Endodermal cell (in vitro differentiated cells): ENCODE results near the gene AQP12A. TPM values are rescaled to one million over a fixed set of nuclear protein-coding genes. Genes with fewer than 3 reads are reported as not detected.
A peak's percentile ranks its signal among the peaks of the same experiment; 100 is the strongest.

Experiments used
- DNase-seq: peaks from one replicate; pipeline ENCODE4 v3.0.0-alpha.2; 2017
- H3K27ac ChIP-seq: 2 replicates; pipeline ENCODE4 v1.5.1; 2013; ENCODE audit warnings: mild to moderate bottlenecking, low read depth, low read length, moderate library complexity
- H3K27me3 ChIP-seq: 2 replicates; pipeline ENCODE4 v1.6.1; 2013; ENCODE audit warnings: mild to moderate bottlenecking, low read length, moderate library complexity; ENCODE audit not compliant: insufficient read depth, control insufficient read depth, poor library complexity, severe bottlenecking
- H3K36me3 ChIP-seq: 2 replicates; pipeline ENCODE4 v1.7.0; 2013; ENCODE audit warnings: mild to moderate bottlenecking, low read length, moderate library complexity; ENCODE audit not compliant: control insufficient read depth, insufficient read depth
- H3K4me1 ChIP-seq: one replicate; pipeline ENCODE4 v1.7.0; 2013; ENCODE audit warnings: low read length; ENCODE audit not compliant: control insufficient read depth, insufficient read depth
- H3K4me3 ChIP-seq: 2 replicates; pipeline ENCODE4 v1.5.1; 2013; ENCODE audit warnings: mild to moderate bottlenecking, low read length, moderate library complexity
- H3K9ac ChIP-seq: 2 replicates; pipeline ENCODE4 v1.6.1; 2013; ENCODE audit warnings: mild to moderate bottlenecking, low read length, moderate library complexity; ENCODE audit not compliant: poor library complexity, severe bottlenecking; ENCODE audit errors: extremely low read depth
- H3K9me3 ChIP-seq: 2 replicates; pipeline ENCODE4 v1.6.1; 2013; ENCODE audit warnings: mild to moderate bottlenecking, low read length, moderate library complexity; ENCODE audit not compliant: control insufficient read depth
- H3K27ac Mint-ChIP-seq: 2 replicates; pipeline ENCODE4 v1.8.0; 2020; ENCODE audit warnings: mixed read lengths
- H3K27me3 Mint-ChIP-seq: 2 replicates; pipeline ENCODE4 v1.8.0; 2021; ENCODE audit warnings: mild to moderate bottlenecking, mixed read lengths; ENCODE audit not compliant: insufficient read depth
- H3K36me3 Mint-ChIP-seq: 2 replicates; pipeline ENCODE4 v1.8.0; 2020; ENCODE audit warnings: low read depth, mixed read lengths
- H3K4me1 Mint-ChIP-seq: 2 replicates; pipeline ENCODE4 v1.8.0; 2020; ENCODE audit warnings: mixed read lengths
- H3K4me3 Mint-ChIP-seq: 2 replicates; pipeline ENCODE4 v1.8.0; 2020; ENCODE audit warnings: mild to moderate bottlenecking, moderate library complexity, mixed read lengths
- H3K9me3 Mint-ChIP-seq: 2 replicates; pipeline ENCODE4 v1.8.0; 2020; ENCODE audit warnings: mild to moderate bottlenecking, mixed read lengths
- WGBS, 2 experiments: methylation state at CpG; one replicate each; pipeline versions ENCODE4 v1.1.5 to v1.1.7; 2013; ENCODE audit warnings: missing lambda C conversion rate in 2 of 2, mixed read lengths in 1 of 2; ENCODE audit not compliant: insufficient coverage in 1 of 2, insufficient read length in 1 of 2; 5-methylcytosine and 5-hydroxymethylcytosine counted together
- total RNA-seq, 2 donors: library from RNA; stranded (reverse); fragmentation: NEBNext Ultra II Directional in 1 of 2; extraction: Animal tissue kit (Norgen Biotek cat#: 25700) in 1 of 2; gene quantifications; 2 replicates in 1 of 2; 3 replicates in 1 of 2; pipeline ENCODE4 v1.2.1, GENCODE V29; 2021
- TF ChIP-seq, protein P1 (sequence below): fragments of 200-600 bp; sonication (generic); conservative IDR thresholded peaks from 2 replicates; pipeline ENCODE4 v1.5.0; 2021; ENCODE audit warnings: antibody characterized with exemption, mild to moderate bottlenecking

AQP12A gene
- total RNA-seq, 2 donors from 2014 or later: not detected

DNA sequence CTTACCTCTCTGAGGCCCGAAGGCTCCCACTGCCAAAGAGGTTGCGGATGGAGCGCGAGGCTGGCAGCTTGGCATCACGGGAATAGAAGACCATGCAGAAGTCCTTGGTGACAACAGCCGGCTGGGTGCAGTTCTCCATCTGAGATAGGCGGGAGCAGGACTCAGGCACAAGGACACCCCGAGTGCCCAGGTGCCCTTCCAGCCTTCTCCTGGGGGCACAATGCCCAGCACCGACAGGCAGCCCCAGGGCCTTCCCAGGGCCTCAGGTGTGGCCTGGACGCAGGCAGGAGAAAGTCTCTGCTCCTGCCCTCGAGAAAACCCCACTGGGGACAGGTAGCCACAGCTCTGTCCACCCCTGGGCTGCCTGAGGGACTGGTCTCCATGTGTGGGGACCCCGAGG is 33.6 kb downstream of the AQP12A start:
- Mint-ChIP-seq H3K4me1 (no peaks in the 10 kb centered on the region), H3K9me3 (no peaks in the 10 kb centered on the region), H3K27ac (no peak overlapping the region), H3K4me3 (no peak overlapping the region), H3K27me3 (no peaks in the 10 kb centered on the region), H3K36me3 (no peaks in the 10 kb centered on the region)
- H3K27ac ChIP-seq: peak overlapping the region; percentile 49
- H3K27me3 ChIP-seq: no peaks in the 10 kb centered on the region
- peaks cover 6% of the 10 kb centered on the region for H3K36me3 ChIP-seq
- TF ChIP-seq, protein P1, sequence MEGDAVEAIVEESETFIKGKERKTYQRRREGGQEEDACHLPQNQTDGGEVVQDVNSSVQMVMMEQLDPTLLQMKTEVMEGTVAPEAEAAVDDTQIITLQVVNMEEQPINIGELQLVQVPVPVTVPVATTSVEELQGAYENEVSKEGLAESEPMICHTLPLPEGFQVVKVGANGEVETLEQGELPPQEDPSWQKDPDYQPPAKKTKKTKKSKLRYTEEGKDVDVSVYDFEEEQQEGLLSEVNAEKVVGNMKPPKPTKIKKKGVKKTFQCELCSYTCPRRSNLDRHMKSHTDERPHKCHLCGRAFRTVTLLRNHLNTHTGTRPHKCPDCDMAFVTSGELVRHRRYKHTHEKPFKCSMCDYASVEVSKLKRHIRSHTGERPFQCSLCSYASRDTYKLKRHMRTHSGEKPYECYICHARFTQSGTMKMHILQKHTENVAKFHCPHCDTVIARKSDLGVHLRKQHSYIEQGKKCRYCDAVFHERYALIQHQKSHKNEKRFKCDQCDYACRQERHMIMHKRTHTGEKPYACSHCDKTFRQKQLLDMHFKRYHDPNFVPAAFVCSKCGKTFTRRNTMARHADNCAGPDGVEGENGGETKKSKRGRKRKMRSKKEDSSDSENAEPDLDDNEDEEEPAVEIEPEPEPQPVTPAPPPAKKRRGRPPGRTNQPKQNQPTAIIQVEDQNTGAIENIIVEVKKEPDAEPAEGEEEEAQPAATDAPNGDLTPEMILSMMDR: no peak
- H3K4me3 ChIP-seq: no peak overlapping the region
- no peaks in the 10 kb centered on the region for H3K4me1 ChIP-seq
- no peak overlapping the region for H3K9ac ChIP-seq
- H3K9me3 ChIP-seq: no peaks in the 10 kb centered on the region
- WGBS, 2 experiments: 94% methylated on average over 11 to 12 of the region's 12 CpGs
- DNase-seq: no peak

DNA sequence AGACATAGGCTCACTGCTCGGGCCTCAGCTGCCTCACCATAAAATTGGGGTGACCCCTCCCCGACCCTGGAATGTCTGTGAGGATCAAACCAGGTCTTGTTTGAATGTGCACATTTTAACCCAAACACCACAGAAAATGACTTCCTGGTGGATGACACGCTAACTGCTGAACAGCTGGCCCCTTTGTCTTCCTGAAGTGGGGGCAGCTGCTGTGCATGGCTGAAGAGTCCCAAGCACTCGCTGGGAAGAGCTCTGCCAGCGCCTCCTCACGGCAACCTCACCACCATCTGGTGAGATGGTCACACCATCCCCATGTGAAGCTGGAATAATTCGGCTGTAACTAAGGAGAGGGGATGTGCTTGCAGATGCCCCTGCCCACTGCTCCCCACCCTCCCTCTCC is 34.0 kb downstream of the AQP12A start:
- no peak overlapping the region for H3K4me3 Mint-ChIP-seq
- no peaks in the 10 kb centered on the region for H3K36me3 Mint-ChIP-seq
- no peaks in the 10 kb centered on the region for H3K4me1 ChIP-seq
- no peaks in the 10 kb centered on the region for H3K9me3 Mint-ChIP-seq
- H3K36me3 ChIP-seq: peaks cover 6% of the 10 kb centered on the region
- no peak overlapping the region for H3K27ac Mint-ChIP-seq
- H3K27me3 Mint-ChIP-seq: no peaks in the 10 kb centered on the region
- 86 to 97% methylated on average over 2 to 7 of the region's 7 CpGs for WGBS, 2 experiments
- no peak for DNase-seq
- no peak overlapping the region for H3K9ac ChIP-seq
- TF ChIP-seq, protein P1: no peak
- no peaks in the 10 kb centered on the region for H3K9me3 ChIP-seq
- peak overlapping the region; percentile 68 for H3K27ac ChIP-seq
- no peaks in the 10 kb centered on the region for H3K27me3 ChIP-seq
- H3K4me1 Mint-ChIP-seq: no peaks in the 10 kb centered on the region
- no peak overlapping the region for H3K4me3 ChIP-seq

DNA sequence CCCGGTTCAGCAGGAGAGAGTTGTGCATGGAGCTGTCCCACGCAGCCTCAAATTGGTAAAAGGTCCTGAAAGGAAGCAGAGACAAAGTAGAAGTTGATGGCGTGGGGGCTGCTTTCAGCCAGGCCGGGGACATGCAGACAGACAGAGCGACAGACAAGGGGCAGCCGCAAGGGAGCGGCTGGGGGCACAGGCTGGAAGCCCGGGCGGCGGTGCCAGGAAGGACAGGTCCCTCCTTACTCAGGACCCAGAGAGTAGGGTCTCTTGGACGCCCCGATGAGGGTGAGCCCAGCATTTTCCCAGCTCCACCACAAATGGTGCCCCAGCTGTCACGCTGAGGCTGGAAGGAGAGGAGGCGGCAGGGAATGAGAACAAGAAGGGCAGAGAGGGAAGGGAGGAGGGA is 35.2 kb downstream of the AQP12A start:
- H3K4me3 ChIP-seq: no peak overlapping the region
- peaks cover 6% of the 10 kb centered on the region for H3K36me3 ChIP-seq
- TF ChIP-seq, protein P1: no peak
- Mint-ChIP-seq H3K9me3 (no peaks in the 10 kb centered on the region), H3K27me3 (no peaks in the 10 kb centered on the region), H3K36me3 (no peaks in the 10 kb centered on the region), H3K4me3 (no peak overlapping the region), H3K27ac (no peak overlapping the region), H3K4me1 (no peaks in the 10 kb centered on the region)
- no peaks in the 10 kb centered on the region for H3K4me1 ChIP-seq
- DNase-seq: no peak
- no peak overlapping the region for H3K27ac ChIP-seq
- 85 to 91% methylated on average over 10 to 14 of the region's 14 CpGs for WGBS, 2 experiments
- no peaks in the 10 kb centered on the region for H3K27me3 ChIP-seq
- no peak overlapping the region for H3K9ac ChIP-seq
- no peaks in the 10 kb centered on the region for H3K9me3 ChIP-seq
